ENCODE measurements around the gene GMPR2. TPM values are rescaled to one million over a fixed set of nuclear protein-coding genes. Genes with fewer than 3 reads are reported as not detected.

Gene GMPR2
- total RNA-seq, 1 experiment from 2014 or later: 164 TPM

GRCh38 chr14:24254630-24255392 lies 22.1 kb downstream of the GMPR2 start:
- H3K4me3 ChIP-seq (ENCODE audit: low read length): no peak overlapping the region
- no peaks in the 10 kb centered on the region for H3K9me2 ChIP-seq (replicated peaks; ENCODE audit: insufficient read depth, low read length)
- H3K79me2 ChIP-seq (ENCODE audit: low read length): no peaks in the 10 kb centered on the region
- no peaks in the 10 kb centered on the region for H3K27me3 ChIP-seq (ENCODE audit: low read length)
- no peak for DNase-seq
- H3K4me1 ChIP-seq (ENCODE audit: low read length): no peaks in the 10 kb centered on the region
- no peaks in the 10 kb centered on the region for H4K20me1 ChIP-seq (ENCODE audit: insufficient read depth, low read depth, low read length)
- no peak overlapping the region for H3K27ac ChIP-seq (ENCODE audit: low read length)
- H3K9me3 ChIP-seq (ENCODE audit: low read length): no peaks in the 10 kb centered on the region
- H3K4me2 ChIP-seq (ENCODE audit: low read depth, low read length, poor library complexity, severe bottlenecking): no peak overlapping the region
- peaks cover 4% of the 10 kb centered on the region; the same call in 1 of the 2 replicates for H3K36me3 ChIP-seq (ENCODE audit: insufficient read depth, low read length)
- no peak overlapping the region for H2AFZ ChIP-seq (ENCODE audit: low read length)
- no peak overlapping the region for H3K9ac ChIP-seq (ENCODE audit: low read length)

DNA sequence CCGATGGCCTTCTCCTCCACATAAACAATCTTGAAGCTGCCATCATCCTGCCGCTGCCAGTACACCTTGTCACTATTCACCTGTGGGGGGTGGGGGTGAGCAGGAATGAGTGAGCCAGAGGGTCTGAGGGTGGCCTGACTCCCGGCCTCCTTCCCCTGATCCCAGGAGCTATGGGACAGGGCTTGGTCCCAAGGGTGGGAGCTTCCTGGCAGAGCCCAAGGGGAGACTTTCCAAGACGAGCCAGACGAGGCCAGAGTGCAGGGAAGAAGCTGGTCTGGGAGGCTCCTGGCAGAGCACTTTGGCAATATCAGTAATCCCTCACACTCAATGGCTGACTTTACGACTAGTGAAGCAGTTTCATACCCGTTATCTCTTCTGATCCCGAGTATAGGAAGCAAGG lies 22.7 kb downstream of the GMPR2 start:
- Histone ChIP-seq H3K79me2 (ENCODE audit: low read length) (no peaks in the 10 kb centered on the region), H3K4me3 (ENCODE audit: low read length) (no peak overlapping the region), H3K4me2 (ENCODE audit: low read depth, low read length, poor library complexity, severe bottlenecking) (no peak overlapping the region), H3K9me2 (replicated peaks; ENCODE audit: insufficient read depth, low read length) (no peaks in the 10 kb centered on the region), H3K4me1 (ENCODE audit: low read length) (no peaks in the 10 kb centered on the region), H3K27me3 (ENCODE audit: low read length) (no peaks in the 10 kb centered on the region), H3K9me3 (ENCODE audit: low read length) (no peaks in the 10 kb centered on the region), H3K27ac (ENCODE audit: low read length) (no peak overlapping the region), H3K9ac (ENCODE audit: low read length) (no peak overlapping the region), H3K36me3 (ENCODE audit: insufficient read depth, low read length) (peaks cover 4% of the 10 kb centered on the region; the same call in 1 of the 2 replicates), H2AFZ (ENCODE audit: low read length) (no peak overlapping the region), H4K20me1 (ENCODE audit: insufficient read depth, low read depth, low read length) (no peaks in the 10 kb centered on the region)
- DNase-seq: no peak

DNA sequence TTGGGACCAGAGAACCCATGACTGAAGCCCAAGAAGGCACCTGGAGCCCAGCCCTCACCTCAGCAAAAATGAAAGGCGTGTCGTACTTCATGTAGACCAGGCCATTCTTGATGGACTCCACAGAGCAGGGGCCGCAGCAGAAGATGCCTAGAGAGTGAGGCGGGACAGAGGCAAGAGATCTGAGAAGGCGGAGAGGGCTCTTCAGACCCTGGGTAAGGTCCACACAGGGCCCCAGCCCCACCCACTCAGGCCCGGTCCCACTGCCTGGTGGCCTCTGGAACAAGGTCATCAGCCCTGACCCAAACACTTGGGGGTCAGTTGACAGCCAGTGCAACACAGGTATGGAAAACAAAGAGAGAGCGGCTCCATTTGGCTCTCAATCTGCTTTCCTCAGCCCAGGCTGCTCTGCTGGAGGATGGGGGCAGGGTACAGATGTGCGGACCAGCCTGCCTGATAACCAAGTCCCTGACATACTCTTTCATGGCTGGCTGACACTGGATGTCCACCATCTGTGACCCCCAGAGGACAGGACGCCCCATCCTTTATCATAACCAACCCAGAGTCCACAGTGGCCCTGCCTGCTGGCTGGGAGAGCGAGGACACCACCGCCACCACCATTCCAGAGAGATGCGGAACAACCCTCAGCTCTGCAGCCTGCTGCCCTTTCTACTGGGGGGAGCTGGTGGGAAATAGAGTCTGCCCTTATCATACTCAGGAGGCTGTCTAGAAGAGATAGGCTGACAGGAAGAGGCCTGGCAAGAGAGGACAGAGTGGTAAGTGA lies 23.4 kb downstream of the GMPR2 start:
- Histone ChIP-seq H4K20me1 (ENCODE audit: insufficient read depth, low read depth, low read length) (no peaks in the 10 kb centered on the region), H2AFZ (ENCODE audit: low read length) (no peak overlapping the region), H3K9me2 (replicated peaks; ENCODE audit: insufficient read depth, low read length) (no peaks in the 10 kb centered on the region), H3K4me1 (ENCODE audit: low read length) (no peaks in the 10 kb centered on the region), H3K36me3 (ENCODE audit: insufficient read depth, low read length) (peaks cover 4% of the 10 kb centered on the region; the same call in 1 of the 2 replicates), H3K27ac (ENCODE audit: low read length) (no peak overlapping the region), H3K4me2 (ENCODE audit: low read depth, low read length, poor library complexity, severe bottlenecking) (no peak overlapping the region), H3K9me3 (ENCODE audit: low read length) (no peaks in the 10 kb centered on the region), H3K27me3 (ENCODE audit: low read length) (no peaks in the 10 kb centered on the region), H3K79me2 (ENCODE audit: low read length) (no peaks in the 10 kb centered on the region), H3K4me3 (ENCODE audit: low read length) (no peak overlapping the region), H3K9ac (ENCODE audit: low read length) (no peak overlapping the region)
- no peak for DNase-seq

DNA sequence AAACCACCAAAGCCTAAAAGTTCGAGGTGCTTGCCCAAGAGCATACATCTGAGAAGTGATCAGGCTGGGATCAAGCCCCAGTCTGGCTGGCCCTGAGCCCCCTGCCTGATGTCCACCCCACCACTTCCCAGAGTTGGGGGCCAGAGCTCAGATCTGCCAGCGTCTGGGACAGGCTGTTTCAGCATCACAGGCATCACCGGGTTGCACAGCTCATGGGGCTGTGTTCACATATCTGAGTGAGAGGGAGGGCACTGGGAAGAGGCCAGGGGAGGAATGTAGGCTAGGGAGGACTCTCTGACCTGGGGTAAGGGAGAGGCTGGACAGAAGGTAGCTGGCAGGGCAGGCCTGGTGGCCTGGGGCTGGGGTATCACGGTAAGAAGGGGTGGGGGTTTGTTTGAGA lies 24.2 kb downstream of the GMPR2 start:
- no peak overlapping the region for H3K9ac ChIP-seq (ENCODE audit: low read length)
- peaks cover 4% of the 10 kb centered on the region; the same call in 1 of the 2 replicates for H3K36me3 ChIP-seq (ENCODE audit: insufficient read depth, low read length)
- H4K20me1 ChIP-seq (ENCODE audit: insufficient read depth, low read depth, low read length): no peaks in the 10 kb centered on the region
- H3K4me1 ChIP-seq (ENCODE audit: low read length): no peaks in the 10 kb centered on the region
- no peak for DNase-seq
- H3K27ac ChIP-seq (ENCODE audit: low read length): no peak overlapping the region
- H2AFZ ChIP-seq (ENCODE audit: low read length): no peak overlapping the region
- H3K9me2 ChIP-seq (replicated peaks; ENCODE audit: insufficient read depth, low read length): no peaks in the 10 kb centered on the region
- H3K9me3 ChIP-seq (ENCODE audit: low read length): no peaks in the 10 kb centered on the region
- H3K27me3 ChIP-seq (ENCODE audit: low read length): no peaks in the 10 kb centered on the region
- no peak overlapping the region for H3K4me3 ChIP-seq (ENCODE audit: low read length)
- H3K4me2 ChIP-seq (ENCODE audit: low read depth, low read length, poor library complexity, severe bottlenecking): no peak overlapping the region
- no peaks in the 10 kb centered on the region for H3K79me2 ChIP-seq (ENCODE audit: low read length)

- Histone ChIP-seq H3K36me3 (ENCODE audit: insufficient read depth, low read length) (peaks cover 4% of the 10 kb centered on the region; the same call in 1 of the 2 replicates), H3K4me2 (ENCODE audit: low read depth, low read length, poor library complexity, severe bottlenecking) (no peak overlapping the region), H4K20me1 (ENCODE audit: insufficient read depth, low read depth, low read length) (no peaks in the 10 kb centered on the region), H2AFZ (ENCODE audit: low read length) (no peak overlapping the region), H3K9ac (ENCODE audit: low read length) (no peak overlapping the region), H3K9me3 (ENCODE audit: low read length) (no peaks in the 10 kb centered on the region), H3K27ac (ENCODE audit: low read length) (no peak overlapping the region), H3K9me2 (replicated peaks; ENCODE audit: insufficient read depth, low read length) (no peaks in the 10 kb centered on the region), H3K4me1 (ENCODE audit: low read length) (no peaks in the 10 kb centered on the region), H3K27me3 (ENCODE audit: low read length) (no peaks in the 10 kb centered on the region), H3K79me2 (ENCODE audit: low read length) (no peaks in the 10 kb centered on the region), H3K4me3 (ENCODE audit: low read length) (no peak overlapping the region)
- no peak for DNase-seq
These were observed 25.4 kb downstream of the GMPR2 start for GRCh38 chr14:24258119-24258518.

DNA sequence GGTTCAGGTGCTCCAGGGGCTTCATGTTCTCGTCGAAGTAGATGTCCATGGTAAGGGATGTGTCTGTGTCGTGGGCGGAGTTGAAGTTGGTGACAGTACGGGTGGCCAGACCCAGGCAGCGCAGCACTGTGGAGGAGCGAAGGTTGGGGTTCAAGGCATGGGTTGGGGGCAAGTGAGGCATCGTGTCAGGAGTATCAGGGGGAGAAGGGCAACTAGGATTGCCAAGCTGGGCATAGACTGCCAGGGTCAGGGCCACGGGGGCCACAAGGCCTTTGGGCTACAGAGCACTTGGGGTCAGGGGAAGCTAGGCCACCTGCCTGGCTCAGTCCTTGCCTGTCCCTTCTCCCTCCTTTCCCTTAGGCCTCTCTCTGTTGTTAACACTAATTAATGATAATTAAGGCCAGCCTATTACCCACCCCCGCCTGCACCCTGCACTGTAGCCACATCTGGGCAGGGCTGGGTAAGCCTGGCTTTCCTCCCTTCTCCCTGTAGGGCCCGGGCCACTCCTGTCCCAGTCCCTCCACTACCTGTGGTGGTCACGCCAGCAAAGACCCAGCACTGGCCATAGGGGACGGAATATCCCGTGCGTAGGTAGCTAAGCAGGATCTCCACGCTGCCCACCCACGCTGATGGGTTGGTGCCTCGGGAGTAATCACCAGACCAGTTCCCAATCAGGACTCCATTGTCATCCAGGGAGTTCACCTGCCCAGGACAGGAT lies 26.0 kb downstream of the GMPR2 start:
- H3K4me2 ChIP-seq (ENCODE audit: low read depth, low read length, poor library complexity, severe bottlenecking): no peak overlapping the region
- no peak overlapping the region for H2AFZ ChIP-seq (ENCODE audit: low read length)

DNA sequence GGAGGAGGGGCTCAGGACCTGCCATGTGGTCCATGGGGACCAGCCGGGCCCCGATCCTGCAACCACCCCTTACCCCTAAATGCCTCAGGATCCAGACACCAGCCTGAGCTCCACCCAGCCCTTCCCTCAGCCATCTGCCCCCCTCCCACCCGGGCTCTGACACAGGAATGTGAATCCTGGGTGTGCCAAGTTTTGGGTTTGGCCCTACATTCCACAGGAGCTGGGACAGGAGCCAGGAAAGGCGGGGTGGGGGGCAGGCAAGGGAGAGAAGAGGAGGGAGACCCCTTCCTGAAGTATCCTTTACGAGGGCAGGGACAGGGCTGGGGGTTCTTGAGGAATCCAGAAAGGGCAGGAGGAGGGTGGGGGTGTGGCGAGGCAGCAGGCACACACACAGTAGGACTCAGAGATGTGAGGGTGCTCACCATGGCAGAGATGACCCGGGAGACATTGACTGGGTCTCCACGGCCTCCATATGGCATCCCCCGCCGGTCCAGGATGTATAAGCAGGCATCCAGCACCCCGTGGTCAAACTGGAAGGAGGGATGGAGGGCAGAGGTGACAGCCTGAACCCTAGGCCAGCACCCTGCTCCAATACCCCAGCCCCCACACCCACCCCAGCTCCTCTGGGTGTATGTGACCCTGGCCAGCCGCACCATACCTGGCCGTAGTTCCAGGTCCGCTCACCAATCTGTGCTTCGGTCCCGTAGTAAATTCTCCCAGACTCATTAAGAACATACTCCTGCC lies 26.7 kb downstream of the GMPR2 start:
- Histone ChIP-seq H3K9ac (ENCODE audit: low read length) (no peak overlapping the region), H3K4me2 (ENCODE audit: low read depth, low read length, poor library complexity, severe bottlenecking) (no peak overlapping the region)

More for the DNA sequence above, 26.0 kb downstream of the GMPR2 start:
- H3K9me3 ChIP-seq (ENCODE audit: low read length): no peaks in the 10 kb centered on the region
- no peak overlapping the region for H3K9ac ChIP-seq (ENCODE audit: low read length)
- no peaks in the 10 kb centered on the region for H3K4me1 ChIP-seq (ENCODE audit: low read length)
- H3K4me3 ChIP-seq (ENCODE audit: low read length): no peak overlapping the region
- H3K27me3 ChIP-seq (ENCODE audit: low read length): no peaks in the 10 kb centered on the region
- H3K27ac ChIP-seq (ENCODE audit: low read length): no peak overlapping the region
- no peak for DNase-seq
- no peaks in the 10 kb centered on the region for H3K79me2 ChIP-seq (ENCODE audit: low read length)
- no peaks in the 10 kb centered on the region for H4K20me1 ChIP-seq (ENCODE audit: insufficient read depth, low read depth, low read length)
- peaks cover 4% of the 10 kb centered on the region; the same call in 1 of the 2 replicates for H3K36me3 ChIP-seq (ENCODE audit: insufficient read depth, low read length)
- no peaks in the 10 kb centered on the region for H3K9me2 ChIP-seq (replicated peaks; ENCODE audit: insufficient read depth, low read length)

More for the DNA sequence above, 26.7 kb downstream of the GMPR2 start:
- H3K79me2 ChIP-seq (ENCODE audit: low read length): no peaks in the 10 kb centered on the region
- no peak overlapping the region for H3K4me3 ChIP-seq (ENCODE audit: low read length)
- no peak overlapping the region for H2AFZ ChIP-seq (ENCODE audit: low read length)
- no peaks in the 10 kb centered on the region for H3K4me1 ChIP-seq (ENCODE audit: low read length)
- no peaks in the 10 kb centered on the region for H3K27me3 ChIP-seq (ENCODE audit: low read length)
- DNase-seq: no peak
- no peaks in the 10 kb centered on the region for H4K20me1 ChIP-seq (ENCODE audit: insufficient read depth, low read depth, low read length)
- no peaks in the 10 kb centered on the region for H3K9me3 ChIP-seq (ENCODE audit: low read length)
- H3K36me3 ChIP-seq (ENCODE audit: insufficient read depth, low read length): peaks cover 1% of the 10 kb centered on the region; the same call in 1 of the 2 replicates
- no peak overlapping the region for H3K27ac ChIP-seq (ENCODE audit: low read length)
- no peaks in the 10 kb centered on the region for H3K9me2 ChIP-seq (replicated peaks; ENCODE audit: insufficient read depth, low read length)

Measured in Karpas-422 (cell line).